Limb (tissue), 2 donors: ENCODE data around the gene DLG2.

Experiments
- DNase-seq, 2 donors: peaks; one replicate each; pipeline ENCODE4 v3.0.0-alpha.2; 2016; ENCODE audit errors: extremely low spot score in 2 of 2

Gene DLG2

DNA sequence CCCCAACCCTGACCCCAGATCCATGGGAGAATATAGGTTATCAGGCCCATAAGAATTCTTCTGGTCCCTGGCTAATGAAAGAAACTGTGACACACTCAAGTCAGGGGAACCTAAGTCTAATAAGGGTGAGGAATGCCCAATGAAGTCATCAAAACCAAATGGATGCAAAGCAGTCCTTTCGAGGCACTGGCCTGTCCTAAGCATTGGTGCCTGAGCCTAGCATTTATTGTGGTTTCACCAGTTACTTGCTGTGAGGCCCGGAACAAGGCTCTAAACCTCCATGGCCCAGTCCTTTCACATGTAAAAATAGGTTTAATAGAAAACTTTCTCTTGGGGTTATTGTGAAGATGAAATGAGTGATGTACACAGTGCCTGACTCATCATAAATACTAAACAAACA, 712.6 kb downstream of the DLG2 start:
- no peak for DNase-seq

DNA sequence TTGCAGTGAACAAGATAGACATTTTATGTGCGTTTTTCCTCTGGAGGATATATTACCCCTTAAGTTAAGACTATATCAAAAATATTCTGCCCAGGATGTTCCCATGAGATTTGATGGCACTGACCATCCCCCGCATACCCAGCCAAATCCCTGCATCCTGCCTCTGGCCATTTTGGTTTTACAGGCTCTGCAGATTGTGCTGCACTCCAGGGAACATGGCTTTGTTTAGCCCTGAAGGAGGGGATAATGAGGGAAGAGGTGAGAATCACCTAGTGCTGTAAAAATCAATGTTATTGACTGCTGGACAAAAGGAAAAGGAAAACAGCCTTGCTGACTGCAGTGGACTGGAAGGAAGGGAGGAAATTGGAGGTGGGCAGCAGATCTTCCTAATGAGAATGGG, 717.4 kb downstream of the DLG2 start:
- no peak for DNase-seq

DNA sequence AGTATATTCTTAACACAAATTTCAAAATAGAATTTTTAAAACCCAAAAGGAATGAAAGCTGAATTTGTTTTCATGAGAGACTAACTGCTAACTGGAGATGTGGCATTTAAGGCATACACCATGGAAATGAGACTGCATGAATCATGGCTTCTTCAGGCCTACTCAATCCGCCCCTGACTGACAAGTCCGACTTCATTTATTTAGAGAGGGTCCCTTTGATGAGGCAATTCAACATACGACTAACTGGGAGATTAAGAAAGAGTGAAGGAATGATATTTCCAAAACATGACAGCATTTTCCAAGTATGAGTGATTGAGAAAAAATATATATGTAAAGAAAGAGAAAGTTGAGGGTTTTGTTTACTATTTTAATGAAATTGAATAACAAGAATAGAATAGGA, 720.1 kb downstream of the DLG2 start:
- no peak for DNase-seq

DNA sequence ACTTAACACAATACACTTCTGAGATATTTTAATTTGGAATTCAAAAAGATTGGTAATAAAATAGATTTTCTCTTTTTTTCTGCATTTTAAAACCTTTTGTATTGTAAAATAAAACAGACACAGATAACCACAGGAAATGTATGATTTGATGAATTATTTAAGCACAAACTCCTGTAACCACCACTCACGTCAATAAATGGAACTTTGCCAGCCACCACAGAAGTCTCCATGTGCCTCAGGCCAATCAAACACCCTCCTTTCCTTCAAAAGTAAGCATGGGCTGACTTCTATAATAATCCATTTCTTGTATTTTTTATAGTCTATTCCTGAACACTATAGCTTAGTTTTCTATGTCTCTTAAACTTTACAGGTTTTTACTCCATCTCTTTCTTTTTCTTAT, 721.7 kb downstream of the DLG2 start:
- no peak for DNase-seq

DNA sequence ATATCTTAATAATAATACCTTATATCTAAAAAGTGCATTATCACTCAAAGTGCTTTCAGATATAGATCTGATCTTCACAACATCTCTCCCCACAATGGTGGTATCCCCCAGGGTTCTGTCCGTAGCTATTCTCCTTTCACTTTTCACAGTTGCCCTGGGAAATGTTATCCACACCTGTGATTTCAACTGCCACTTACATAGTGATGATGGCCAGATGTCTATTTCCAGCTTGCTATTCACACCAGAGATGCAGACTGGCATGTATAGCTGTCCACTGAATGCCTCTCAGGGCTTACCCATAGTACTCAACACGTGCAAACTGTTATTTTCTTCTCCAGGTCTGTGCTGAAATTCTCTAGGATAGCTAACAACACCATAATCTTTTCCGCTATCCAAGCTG, 724.7 kb downstream of the DLG2 start:
- DNase-seq: no peak

DNA sequence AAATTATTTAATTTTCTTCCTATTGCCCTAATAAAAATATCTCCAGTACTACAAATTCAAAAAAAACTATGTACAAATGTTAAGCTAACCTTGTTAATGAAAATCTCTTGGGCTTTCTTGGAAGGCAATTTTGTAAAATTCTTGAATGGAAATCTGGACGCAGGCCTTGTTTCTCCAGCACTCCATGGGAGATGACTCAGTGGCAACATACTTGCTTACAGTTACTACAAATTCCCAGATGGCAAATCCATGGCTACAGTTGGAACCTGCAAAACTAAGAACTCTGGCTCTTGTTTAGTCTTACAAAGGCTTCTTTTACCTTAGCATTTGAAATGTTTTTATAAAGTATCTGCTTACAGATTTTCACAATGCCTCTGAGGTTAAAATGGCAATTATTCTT, 725.2 kb downstream of the DLG2 start:
- DNase-seq: no peak

DNA sequence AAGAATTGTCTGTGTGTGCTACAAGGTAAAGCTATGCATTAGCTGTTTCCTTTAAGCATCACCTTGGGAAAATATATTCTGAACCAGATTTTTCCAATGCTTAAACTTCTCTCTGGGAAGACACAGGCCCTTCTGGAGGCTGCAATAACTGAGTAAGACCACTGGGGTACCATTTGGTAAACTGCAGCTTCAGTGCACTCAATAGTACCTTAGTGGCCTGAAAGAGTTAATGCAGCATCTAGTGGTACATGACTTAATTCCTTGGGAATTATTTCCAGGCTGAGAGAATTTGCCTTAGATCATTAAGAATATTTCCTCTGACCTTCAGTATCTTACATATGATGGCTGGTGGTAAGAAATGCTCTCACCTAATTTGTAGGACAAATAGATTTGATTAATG, 727.4 kb downstream of the DLG2 start:
- no peak for DNase-seq

DNA sequence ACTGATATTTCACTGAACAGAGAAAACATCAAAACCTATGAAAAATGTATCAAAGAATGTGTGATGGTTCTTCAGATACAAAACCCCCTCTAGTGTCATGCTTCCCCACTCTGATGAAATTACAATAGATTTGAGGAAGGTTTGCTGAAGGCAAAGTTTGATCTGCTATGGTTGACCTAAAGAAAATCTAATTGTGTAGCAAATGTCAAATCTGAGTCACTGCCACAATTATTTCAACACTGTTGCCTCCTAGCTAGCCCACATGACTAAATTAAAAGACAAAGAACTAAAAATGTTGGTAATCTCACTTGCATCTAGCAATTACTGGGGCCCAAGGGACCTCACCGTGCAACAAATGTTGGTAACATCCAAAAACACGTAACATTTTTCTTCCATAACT, 728.0 kb downstream of the DLG2 start:
- DNase-seq: no peak

DNA sequence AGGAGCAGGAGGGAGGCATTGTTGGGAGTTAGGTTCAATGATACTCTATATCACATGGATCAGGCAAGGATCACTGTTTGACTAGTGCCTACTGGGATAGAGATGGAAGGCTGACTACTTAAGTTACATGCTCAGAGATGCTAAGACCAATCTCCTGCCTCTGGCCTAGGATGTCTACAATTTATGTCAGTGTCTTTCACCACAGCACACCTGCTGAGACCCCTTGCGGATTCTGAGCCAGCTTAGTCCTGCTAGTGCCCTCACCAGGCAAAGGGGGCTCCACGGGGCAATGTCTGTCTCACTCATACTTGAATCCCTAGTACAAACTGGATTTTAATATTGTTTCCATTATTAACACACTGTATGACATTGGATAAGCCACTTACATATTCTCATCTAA, 732.5 kb downstream of the DLG2 start:
- DNase-seq: no peak

DNA sequence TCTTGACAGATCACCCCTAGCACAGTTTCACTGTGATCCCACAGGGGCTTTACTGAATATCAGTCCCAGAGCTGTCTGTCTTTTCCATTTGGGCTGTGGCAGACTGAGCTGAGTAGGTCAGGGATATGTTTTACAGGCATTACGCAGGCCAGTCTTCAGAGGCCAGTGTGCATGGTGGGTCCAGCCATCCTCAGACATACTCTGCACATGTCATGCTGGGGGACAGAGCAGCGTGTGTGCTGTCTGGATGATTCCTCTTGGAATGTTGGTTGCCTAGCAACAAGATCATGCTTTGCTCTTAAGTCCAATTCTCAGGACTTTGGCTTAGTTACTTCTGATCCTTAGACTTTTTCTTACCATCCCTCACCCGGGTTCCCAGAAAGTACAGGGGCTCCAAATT, 736.5 kb downstream of the DLG2 start:
- DNase-seq: no peak

DNA sequence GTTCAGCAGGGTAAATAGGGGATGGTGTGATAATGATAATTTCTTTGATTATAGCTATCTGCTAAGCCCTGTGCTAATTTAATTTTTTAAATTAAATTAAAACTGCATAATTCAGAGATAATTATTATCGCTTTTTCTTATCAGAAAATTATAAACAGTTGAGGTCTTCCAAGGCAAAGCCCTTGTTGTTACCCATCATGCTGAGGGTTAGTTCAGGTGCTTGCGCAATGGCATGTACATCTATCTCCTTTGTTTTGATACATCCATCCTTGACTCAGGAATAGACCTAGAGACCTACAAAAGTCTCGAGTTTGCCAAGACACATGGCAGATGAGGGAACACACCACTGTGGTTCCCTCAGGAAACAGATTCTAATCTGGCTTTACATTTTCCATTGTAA, 737.6 kb downstream of the DLG2 start:
- DNase-seq: no peak

DNA sequence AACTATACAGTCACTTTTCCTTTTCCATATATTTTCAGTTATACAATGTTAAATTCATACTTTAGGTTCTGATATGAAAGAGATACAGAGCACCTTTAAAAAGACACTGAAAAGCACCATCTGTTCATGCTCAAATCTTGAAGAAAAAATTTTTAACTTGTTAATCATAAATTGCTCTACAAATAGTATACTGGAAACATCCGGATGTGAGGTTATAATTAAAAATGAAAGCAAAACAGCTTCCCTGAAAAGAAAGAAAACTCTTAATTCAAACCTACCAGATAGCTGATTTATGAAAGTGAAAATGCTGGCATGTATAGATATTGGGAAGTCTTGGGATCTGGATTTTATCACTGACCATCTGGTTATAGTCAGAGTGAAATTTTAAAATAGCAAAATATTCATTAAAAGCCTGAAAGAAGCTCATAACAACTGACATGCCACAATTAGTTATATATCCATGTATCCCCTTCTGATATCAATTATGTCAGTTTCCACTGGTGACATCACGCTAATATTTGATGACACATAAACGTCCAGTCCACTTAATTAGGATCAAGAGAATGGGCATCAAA, 740.0 kb downstream of the DLG2 start:
- DNase-seq: no peak

DNA sequence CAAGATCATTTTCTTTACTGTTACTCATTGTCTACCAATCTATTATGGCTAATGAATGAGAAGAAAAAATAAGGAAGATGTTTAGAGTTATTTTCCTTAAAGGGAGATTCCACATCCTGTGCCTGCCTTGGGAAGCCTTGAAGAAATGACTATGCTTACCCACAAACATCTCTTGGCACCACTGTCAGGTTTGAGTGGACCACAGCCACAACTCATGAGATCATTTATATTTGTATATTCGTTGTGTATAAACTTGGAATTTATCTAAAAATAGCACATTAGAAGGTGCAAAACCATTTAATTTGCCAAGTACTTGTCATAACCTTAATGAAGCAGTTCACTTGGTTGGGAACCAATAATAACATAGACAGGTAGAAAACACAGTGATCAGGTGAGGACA, 740.8 kb downstream of the DLG2 start:
- no peak for DNase-seq

DNA sequence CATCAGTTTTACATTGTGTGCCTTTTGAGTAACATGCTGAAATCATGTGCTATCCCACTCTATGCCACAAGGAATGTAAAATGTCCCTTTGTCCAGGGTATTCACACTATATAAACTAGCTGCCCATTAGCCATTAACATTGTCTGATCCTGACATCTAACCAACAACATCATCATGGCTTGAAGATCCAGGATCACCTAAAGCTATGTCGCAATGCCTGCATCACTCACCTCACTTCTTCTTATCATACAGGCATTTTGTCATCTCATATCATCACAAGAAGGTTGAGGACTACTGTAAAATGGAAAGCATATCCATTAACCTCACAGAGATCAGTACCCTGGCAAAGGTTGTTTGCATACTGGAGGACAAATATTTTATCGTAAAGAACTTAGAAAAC, 742.3 kb downstream of the DLG2 start:
- no peak for DNase-seq

DNA sequence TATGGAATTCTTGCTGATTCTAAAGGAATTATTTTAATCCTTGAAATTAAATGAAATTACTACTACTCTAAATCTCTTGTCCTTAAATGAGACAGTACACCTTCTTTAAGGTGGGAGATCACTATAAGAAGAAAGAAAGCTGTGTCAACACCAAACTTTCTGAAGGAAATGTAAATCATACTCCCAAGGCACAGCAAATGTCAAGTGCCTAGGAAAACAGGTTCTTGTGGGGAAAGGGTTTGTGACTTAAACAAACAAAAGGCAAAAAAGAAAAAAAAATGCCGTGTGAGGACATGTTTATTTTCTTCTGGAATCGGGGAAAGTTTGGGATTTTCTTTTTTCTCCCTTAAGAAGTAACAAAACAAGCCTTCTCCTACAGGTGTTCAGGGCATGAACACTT, 745.1 kb downstream of the DLG2 start:
- DNase-seq: no peak

DNA sequence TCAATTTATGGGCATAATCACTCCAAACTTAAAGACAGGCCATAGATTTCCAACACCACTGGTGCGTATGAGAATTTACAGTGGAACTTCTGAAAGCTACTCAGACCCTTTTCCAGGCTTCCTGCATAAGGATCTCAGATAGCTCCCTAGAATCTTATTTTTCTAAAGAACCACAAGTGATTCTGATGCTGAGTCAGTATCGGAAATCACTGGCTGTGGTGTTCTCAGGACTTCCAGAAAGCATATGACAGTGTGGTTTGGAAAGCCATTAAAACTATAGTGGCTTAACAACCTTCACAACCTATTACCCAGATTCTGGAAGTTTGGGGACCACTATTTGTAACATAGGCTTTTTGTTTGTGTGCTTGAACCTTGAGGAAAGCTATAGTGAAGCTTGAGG, 756.0 kb downstream of the DLG2 start:
- no peak for DNase-seq

DNA sequence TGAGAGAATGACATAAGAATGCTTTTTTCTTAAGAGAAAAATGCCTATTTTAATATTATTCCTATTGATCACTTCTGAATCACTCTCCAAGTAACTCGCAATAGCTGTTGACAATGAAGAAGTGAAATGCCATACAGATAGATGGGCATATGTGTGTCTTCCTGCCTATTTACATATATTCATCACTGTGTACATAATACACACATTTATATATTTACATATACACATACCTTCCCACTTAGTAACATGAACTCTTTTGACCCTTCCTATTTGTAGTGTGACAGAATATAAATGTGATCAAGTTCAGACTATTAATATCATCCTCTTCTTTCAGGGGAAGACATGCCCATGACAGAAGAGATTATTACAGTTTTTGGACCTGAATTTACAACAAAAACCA, 756.7 kb downstream of the DLG2 start:
- no peak for DNase-seq

DNA sequence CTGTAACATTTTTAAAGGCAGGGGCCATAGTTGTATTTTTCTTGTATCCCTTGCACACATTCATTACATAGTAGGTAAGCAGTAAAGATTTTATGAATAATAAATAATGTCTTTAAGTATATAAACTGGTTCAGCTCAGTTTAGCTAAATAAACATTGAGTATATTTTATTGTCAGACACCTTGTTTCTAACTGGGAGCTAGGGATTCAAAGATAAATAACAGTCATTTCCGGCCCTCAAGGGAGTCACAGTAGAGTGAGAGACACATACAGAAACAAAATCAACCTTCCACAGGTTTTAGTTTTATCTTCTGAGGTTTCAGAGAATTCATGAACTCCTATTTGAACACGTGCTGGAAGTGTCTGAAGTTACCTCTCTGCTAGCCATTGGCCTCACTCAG, 760.2 kb downstream of the DLG2 start:
- DNase-seq: no peak

DNA sequence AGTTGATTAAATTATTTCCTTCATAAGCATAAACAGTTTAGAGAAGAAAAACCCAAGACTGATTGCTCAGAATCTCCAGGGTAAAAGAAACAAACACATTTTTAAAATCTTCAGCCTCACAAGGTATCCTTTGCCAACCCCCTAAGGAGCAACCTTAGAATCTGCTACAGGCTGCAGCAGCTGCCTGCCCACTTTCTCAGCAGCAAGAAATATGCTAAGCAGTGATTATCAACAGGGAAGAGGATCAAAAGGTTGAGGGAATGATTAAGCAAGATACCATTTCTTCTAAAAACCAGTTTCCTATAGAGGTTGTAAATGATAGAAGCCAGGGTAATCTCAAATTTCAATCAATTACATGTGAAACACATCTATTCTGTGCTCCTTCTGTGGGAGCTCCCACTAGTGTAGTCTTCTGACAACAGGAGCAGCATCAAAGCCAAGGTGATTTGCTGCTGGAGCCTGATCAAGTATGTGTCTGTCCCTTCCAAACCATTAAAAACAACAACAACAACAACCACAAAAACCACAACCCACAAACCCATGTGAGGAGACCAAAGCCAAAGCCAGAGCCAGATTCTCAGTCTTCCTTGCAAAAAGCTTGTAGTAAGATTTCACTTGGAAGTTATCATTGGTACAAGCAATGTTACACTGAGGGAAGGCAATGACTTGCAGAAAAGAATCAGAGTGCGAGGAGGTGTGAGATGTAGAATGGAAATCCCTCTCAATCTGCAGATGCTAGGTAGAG, 761.2 kb downstream of the DLG2 start:
- no peak for DNase-seq

DNA sequence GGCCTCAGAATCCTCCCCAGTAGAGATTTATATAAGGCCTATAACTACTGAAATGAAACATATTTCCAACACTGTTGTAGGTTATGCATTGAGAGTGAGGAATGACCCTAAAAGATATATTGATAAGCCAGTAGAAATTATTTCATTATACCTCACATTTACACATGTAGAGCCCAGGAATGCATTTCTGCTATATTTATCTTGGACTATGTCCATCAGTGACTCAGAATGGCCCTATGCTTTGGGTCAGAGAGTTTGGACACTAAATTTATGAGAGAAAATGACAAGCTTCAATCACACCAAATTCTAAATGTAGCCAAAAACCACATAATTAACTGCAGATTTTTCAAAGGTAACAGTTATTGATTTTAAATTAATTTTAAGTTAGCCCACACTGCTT, 761.9 kb downstream of the DLG2 start:
- DNase-seq: no peak

DNA sequence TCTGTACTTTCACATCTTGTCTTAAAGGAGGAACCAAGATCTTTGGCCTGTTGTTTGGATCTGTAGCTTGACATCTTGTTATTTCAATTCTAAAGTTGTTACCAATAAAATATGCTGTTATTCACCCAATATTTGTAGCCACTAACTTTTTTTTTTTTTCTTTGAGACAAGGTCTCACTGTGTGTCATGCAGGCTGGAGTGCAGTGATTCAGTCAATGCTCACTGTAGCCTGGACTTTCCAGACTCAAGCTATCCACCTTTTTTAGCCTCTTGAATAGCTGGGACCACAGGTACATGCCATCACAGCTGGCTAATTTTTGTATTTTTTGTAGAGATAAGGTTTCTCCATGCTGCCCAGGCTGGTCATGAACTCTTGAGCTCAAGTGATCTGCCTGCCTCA, 769.4 kb downstream of the DLG2 start:
- DNase-seq: no peak

DNA sequence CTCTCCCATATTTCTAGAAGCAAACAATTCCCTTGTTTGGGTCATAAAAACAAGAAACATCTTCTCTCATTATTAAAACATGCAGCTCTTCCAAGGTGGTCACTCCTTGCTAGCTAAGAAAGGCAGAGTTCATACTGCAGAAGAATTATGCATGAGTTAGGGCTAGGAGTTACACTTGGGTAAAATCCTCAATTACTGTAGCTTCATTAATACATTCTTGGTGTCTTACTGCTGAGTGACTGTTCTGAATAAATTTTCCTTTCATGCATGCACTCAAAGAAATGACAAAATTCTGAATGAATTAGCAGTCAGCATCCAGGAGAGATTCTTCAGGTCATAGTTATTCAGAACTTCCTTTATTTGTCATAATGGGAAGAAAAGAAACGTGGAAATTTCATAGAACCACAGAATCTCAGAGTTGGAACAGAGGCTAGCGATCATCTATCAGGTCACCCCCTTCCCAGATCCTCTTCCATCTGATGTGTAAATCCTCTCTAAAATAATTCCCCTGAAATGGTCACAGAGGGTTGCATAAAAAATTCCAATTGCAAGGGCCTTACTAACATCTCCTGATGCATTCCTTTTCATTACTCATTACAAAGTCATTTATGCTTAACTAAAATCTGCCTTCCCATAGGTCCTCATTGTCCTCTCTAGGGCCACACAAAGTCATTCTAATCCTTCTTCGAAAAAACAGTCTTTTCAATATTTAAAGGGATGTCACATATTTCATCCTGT, 771.5 kb downstream of the DLG2 start:
- no peak for DNase-seq

DNA sequence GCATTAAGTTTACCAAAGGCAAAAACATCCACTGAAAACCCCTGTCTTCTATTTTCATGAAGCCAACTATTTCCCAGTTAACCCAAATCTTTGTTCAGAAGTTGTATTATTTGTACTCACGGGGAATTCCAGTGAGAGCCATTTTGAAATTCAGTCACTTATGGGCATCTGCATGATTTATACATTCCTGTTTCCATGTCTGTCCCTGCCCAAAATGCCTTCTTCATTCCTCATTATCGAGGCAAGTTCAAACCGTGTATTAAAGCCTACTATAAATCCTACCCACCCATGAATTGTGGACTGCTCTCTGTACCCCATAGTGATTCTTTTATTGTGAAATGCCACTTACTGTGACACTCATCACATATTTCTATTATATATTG, 772.7 kb downstream of the DLG2 start:
- no peak for DNase-seq
